Ovary (tissue), 3 donors: ENCODE results near the gene PCDHGC3.

ENCODE experiments used
- EP300 ChIP-seq: sonication (generic); formaldehyde crosslinking; IDR thresholded peaks from one replicate; pipeline ENCODE4 v1.6.1; 2017; ENCODE audit warnings: antibody characterized with exemption
- POLR2A ChIP-seq: fragments of 450-650 bp; IDR thresholded peaks from one replicate; pipeline ENCODE4 v1.6.1; 2017; ENCODE audit warnings: antibody characterized with exemption, mild to moderate bottlenecking, moderate library complexity
- TF ChIP-seq, protein P1 (sequence below), 3 donors: fragments of 450-650 bp in 2 of 3; fragments of 200-600 bp in 1 of 3; IDR thresholded peaks; one replicate each; pipeline versions ENCODE4 v1.5.1 to v1.8.0; 2016 to 2022; ENCODE audit warnings: antibody characterized with exemption in 3 of 3, mild to moderate bottlenecking in 1 of 3
- donor health status: DM: no; HTN: no; CAD: no.

DNA sequence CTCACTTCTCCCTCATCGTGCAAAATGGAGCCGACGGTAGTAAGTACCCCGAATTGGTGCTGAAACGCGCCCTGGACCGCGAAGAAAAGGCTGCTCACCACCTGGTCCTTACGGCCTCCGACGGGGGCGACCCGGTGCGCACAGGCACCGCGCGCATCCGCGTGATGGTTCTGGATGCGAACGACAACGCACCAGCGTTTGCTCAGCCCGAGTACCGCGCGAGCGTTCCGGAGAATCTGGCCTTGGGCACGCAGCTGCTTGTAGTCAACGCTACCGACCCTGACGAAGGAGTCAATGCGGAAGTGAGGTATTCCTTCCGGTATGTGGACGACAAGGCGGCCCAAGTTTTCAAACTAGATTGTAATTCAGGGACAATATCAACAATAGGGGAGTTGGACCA, 44.5 kb upstream of the PCDHGC3 start:
- TF ChIP-seq, protein P1, sequence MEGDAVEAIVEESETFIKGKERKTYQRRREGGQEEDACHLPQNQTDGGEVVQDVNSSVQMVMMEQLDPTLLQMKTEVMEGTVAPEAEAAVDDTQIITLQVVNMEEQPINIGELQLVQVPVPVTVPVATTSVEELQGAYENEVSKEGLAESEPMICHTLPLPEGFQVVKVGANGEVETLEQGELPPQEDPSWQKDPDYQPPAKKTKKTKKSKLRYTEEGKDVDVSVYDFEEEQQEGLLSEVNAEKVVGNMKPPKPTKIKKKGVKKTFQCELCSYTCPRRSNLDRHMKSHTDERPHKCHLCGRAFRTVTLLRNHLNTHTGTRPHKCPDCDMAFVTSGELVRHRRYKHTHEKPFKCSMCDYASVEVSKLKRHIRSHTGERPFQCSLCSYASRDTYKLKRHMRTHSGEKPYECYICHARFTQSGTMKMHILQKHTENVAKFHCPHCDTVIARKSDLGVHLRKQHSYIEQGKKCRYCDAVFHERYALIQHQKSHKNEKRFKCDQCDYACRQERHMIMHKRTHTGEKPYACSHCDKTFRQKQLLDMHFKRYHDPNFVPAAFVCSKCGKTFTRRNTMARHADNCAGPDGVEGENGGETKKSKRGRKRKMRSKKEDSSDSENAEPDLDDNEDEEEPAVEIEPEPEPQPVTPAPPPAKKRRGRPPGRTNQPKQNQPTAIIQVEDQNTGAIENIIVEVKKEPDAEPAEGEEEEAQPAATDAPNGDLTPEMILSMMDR (IDR thresholded peaks at IDR 0.05) = no peak
- TF ChIP-seq POLR2A = no peak
- no peak for TF ChIP-seq EP300
